ENCODE data around the gene GRM1.

DNA sequence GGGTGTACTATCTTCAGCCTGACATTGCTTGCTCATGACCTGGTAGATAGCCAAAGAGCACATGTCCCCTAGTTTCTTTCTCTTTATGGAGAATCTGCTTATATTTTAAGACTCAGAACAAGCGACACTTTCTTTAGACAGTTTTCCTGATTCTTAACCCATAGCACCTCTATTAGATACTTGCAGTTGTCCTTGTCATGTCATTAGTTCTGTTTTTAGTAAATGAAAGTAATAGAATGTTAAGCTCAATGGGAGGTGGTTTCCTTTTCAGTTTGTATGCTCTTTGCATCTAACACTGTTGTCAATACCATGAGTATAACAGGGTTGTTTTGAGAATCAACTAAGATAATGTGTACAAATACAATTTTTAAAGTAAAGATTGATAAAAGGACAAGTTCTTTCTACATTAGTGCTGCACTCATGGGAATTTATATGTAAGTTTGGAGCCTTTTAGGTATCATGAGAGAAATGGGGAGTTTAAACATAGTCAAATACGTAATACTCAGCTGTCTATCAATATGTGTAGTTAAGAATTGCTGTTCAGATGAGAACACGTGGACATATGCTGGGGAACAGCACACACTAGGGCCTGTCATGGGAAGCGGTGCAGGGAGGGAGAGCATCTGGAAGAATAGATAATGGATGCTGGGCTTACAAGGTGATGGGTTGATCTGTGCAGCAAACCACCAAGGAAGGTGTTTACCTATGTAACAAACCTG, 124.3 kb downstream of the GRM1 start:
- TF ChIP-seq, protein P1, sequence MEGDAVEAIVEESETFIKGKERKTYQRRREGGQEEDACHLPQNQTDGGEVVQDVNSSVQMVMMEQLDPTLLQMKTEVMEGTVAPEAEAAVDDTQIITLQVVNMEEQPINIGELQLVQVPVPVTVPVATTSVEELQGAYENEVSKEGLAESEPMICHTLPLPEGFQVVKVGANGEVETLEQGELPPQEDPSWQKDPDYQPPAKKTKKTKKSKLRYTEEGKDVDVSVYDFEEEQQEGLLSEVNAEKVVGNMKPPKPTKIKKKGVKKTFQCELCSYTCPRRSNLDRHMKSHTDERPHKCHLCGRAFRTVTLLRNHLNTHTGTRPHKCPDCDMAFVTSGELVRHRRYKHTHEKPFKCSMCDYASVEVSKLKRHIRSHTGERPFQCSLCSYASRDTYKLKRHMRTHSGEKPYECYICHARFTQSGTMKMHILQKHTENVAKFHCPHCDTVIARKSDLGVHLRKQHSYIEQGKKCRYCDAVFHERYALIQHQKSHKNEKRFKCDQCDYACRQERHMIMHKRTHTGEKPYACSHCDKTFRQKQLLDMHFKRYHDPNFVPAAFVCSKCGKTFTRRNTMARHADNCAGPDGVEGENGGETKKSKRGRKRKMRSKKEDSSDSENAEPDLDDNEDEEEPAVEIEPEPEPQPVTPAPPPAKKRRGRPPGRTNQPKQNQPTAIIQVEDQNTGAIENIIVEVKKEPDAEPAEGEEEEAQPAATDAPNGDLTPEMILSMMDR (IDR thresholded peaks at IDR 0.05), result no peak
- TF ChIP-seq POLR2A (IDR thresholded peaks at IDR 0.05), result no peak

Data from lower leg skin (tissue), 3 donors.